Neutrophil (primary cell): ENCODE results near the gene TGFBR1.
A peak's percentile ranks its signal among the peaks of the same experiment; 100 is the strongest.

Experiments
- H3K27ac ChIP-seq: fragments of 200-600 bp; sonication (generic); 2 replicates; pipeline ENCODE4 v1.5.1; 2016; ENCODE audit warnings: mild to moderate bottlenecking, moderate library complexity
- H3K27me3 ChIP-seq: fragments of 200-600 bp; sonication (generic); 2 replicates; pipeline ENCODE4 v1.6.0; 2016; ENCODE audit warnings: mild to moderate bottlenecking
- H3K36me3 ChIP-seq: fragments of 200-600 bp; sonication (generic); 2 replicates; pipeline ENCODE4 v1.5.1; 2017
- H3K4me1 ChIP-seq, 2 experiments: fragments of 200-600 bp in 1 of 2; sonication (generic) in 1 of 2; 1 replicate in 1 of 2; 2 replicates in 1 of 2; pipeline versions ENCODE4 v1.5.1 to v1.6.1; 2013 to 2016; ENCODE audit warnings: low read depth in 1 of 2, low read length in 1 of 2, mild to moderate bottlenecking in 1 of 2, moderate library complexity in 1 of 2; ENCODE audit not compliant: control insufficient read depth in 1 of 2, insufficient read depth in 1 of 2
- H3K4me3 ChIP-seq, 2 experiments: fragments of 200-600 bp in 1 of 2; sonication (generic) in 1 of 2; 1 replicate in 1 of 2; 2 replicates in 1 of 2; pipeline ENCODE4 v1.5.1; 2013 to 2016; ENCODE audit warnings: low read depth in 1 of 2, low read length in 1 of 2, mild to moderate bottlenecking in 1 of 2, moderate library complexity in 1 of 2
- H3K9me3 ChIP-seq: fragments of 200-600 bp; sonication (generic); 2 replicates; pipeline ENCODE4 v1.5.1; 2016
- CTCF ChIP-seq: fragments of 200-600 bp; sonication (generic); IDR thresholded peaks from 2 replicates; pipeline ENCODE4 v1.5.1; 2016; ENCODE audit warnings: antibody characterized with exemption

TGFBR1 gene

GRCh38 chr9:99104459-99105151 is at the start of gene TGFBR1:
TGFBR1 (plus strand) TSS chr9:99105113; CDS start chr9:99105206, 93 bp downstream.
- H3K27ac ChIP-seq: peak within 1 kb of the TSS; percentile 94
- peaks cover 47 to 48% of the 10 kb centered on the region in 2 experiments for H3K4me1 ChIP-seq
- no peaks in the 10 kb centered on the region for H3K9me3 ChIP-seq
- peak; percentile 46 for TF ChIP-seq CTCF
- peak within 1 kb of the TSS; percentile 76 to 89 for H3K4me3 ChIP-seq
- H3K36me3 ChIP-seq: no peaks in the 10 kb centered on the region
- H3K27me3 ChIP-seq: no peaks in the 10 kb centered on the region

- H3K9me3 ChIP-seq: no peaks in the 10 kb centered on the region
- H3K4me3 ChIP-seq: no peak overlapping the region
- H3K27me3 ChIP-seq: peaks cover 50% of the 10 kb centered on the region
- no peak overlapping the region for H3K27ac ChIP-seq
- H3K36me3 ChIP-seq: no peaks in the 10 kb centered on the region
- no peak for TF ChIP-seq CTCF
- peaks cover 43 to 48% of the 10 kb centered on the region in 2 experiments for H3K4me1 ChIP-seq
These were observed 49.5 kb upstream of the TGFBR1 start for GRCh38 chr9:99055384-99055783.

GRCh38 chr9:99056186-99056585 is 48.7 kb upstream of the TGFBR1 start:
- peak overlapping the region; percentile 92 for H3K27ac ChIP-seq
- H3K4me1 ChIP-seq: peaks cover 43 to 50% of the 10 kb centered on the region in 2 experiments
- H3K4me3 ChIP-seq: no peak overlapping the region
- no peaks in the 10 kb centered on the region for H3K36me3 ChIP-seq
- no peak for TF ChIP-seq CTCF
- no peaks in the 10 kb centered on the region for H3K9me3 ChIP-seq
- peaks cover 42% of the 10 kb centered on the region for H3K27me3 ChIP-seq

GRCh38 chr9:99056886-99057664 is 47.8 kb upstream of the TGFBR1 start:
- no peaks in the 10 kb centered on the region for H3K36me3 ChIP-seq
- no peaks in the 10 kb centered on the region for H3K9me3 ChIP-seq
- H3K4me3 ChIP-seq: peak overlapping the region; percentile 31 to 44
- H3K27me3 ChIP-seq: peaks cover 38% of the 10 kb centered on the region
- TF ChIP-seq CTCF: no peak
- peak overlapping the region; percentile 92 for H3K27ac ChIP-seq
- peaks cover 43 to 50% of the 10 kb centered on the region in 2 experiments for H3K4me1 ChIP-seq

GRCh38 chr9:99057665-99058625 is 47.0 kb upstream of the TGFBR1 start:
- H3K4me1 ChIP-seq: peaks cover 43 to 47% of the 10 kb centered on the region in 2 experiments
- peak overlapping the region; percentile 92 for H3K27ac ChIP-seq
- peak overlapping the region; percentile 31 to 44 for H3K4me3 ChIP-seq
- H3K27me3 ChIP-seq: peaks cover 38% of the 10 kb centered on the region
- no peak for TF ChIP-seq CTCF
- H3K36me3 ChIP-seq: no peaks in the 10 kb centered on the region
- no peaks in the 10 kb centered on the region for H3K9me3 ChIP-seq
